ENCODE results near the gene PTPRN. TPM values are rescaled to one million over a fixed set of nuclear protein-coding genes. Genes with fewer than 3 reads are reported as not detected.
A peak's percentile ranks its signal among the peaks of the same experiment; 100 is the strongest.

The PTPRN gene
- total RNA-seq, 1 donor from 2014 or later = 30.5 TPM

GRCh38 chr2:219253753-219254589 is 55.2 kb downstream of the PTPRN start, which contains the start of gene TUBA4A:
Gene TUBA4A, minus strand, starts transcription at chr2:219253918. Its CDS starts 60 bp downstream, at chr2:219253858.
- H3K4me3 Mint-ChIP-seq (ENCODE audit: low read depth) = peak within 1 kb of the TSS; percentile 71
- no peaks in the 10 kb centered on the region for H3K9me3 Mint-ChIP-seq (ENCODE audit: low read depth)
- DNase-seq (ENCODE audit: low spot score, unreplicated experiment) = peak; percentile 57
- H3K27me3 Mint-ChIP-seq = peaks cover 61% of the 10 kb centered on the region
- H3K36me3 Mint-ChIP-seq (ENCODE audit: insufficient read depth) = no peaks in the 10 kb centered on the region
- TF ChIP-seq CTCF (IDR thresholded peaks at IDR 0.05; ENCODE audit: unreplicated experiment) = no peak
- peaks cover 13% of the 10 kb centered on the region for H3K4me1 Mint-ChIP-seq (ENCODE audit: low read depth)
- H3K27ac Mint-ChIP-seq = peak within 1 kb of the TSS; percentile 52

GRCh38 chr2:219252900-219253752 is 56.1 kb downstream of the PTPRN start, which contains the start of gene TUBA4B:
Gene TUBA4B, plus strand, starts transcription at chr2:219253243. Its CDS starts 165 bp downstream, at chr2:219253408.
- no peaks in the 10 kb centered on the region for H3K36me3 Mint-ChIP-seq (ENCODE audit: insufficient read depth)
- H3K4me3 Mint-ChIP-seq (ENCODE audit: low read depth) = peak within 1 kb of the TSS; percentile 71
- H3K9me3 Mint-ChIP-seq (ENCODE audit: low read depth) = no peaks in the 10 kb centered on the region
- DNase-seq (ENCODE audit: low spot score, unreplicated experiment) = no peak
- peaks cover 56% of the 10 kb centered on the region for H3K27me3 Mint-ChIP-seq
- peaks cover 17% of the 10 kb centered on the region for H3K4me1 Mint-ChIP-seq (ENCODE audit: low read depth)
- no peak for TF ChIP-seq CTCF (IDR thresholded peaks at IDR 0.05; ENCODE audit: unreplicated experiment)
- H3K27ac Mint-ChIP-seq = peak within 1 kb of the TSS; percentile 52

GRCh38 chr2:219252570-219252899 is 56.7 kb downstream of the PTPRN start:
- H3K27ac Mint-ChIP-seq = no peak overlapping the region
- no peak for TF ChIP-seq CTCF (IDR thresholded peaks at IDR 0.05; ENCODE audit: unreplicated experiment)
- H3K9me3 Mint-ChIP-seq (ENCODE audit: low read depth) = no peaks in the 10 kb centered on the region
- peaks cover 17% of the 10 kb centered on the region for H3K4me1 Mint-ChIP-seq (ENCODE audit: low read depth)
- H3K4me3 Mint-ChIP-seq (ENCODE audit: low read depth) = peak overlapping the region; percentile 59
- H3K27me3 Mint-ChIP-seq = peaks cover 56% of the 10 kb centered on the region
- H3K36me3 Mint-ChIP-seq (ENCODE audit: insufficient read depth) = no peaks in the 10 kb centered on the region
- DNase-seq (ENCODE audit: low spot score, unreplicated experiment) = no peak

- DNase-seq (ENCODE audit: low spot score, unreplicated experiment) = no peak
- Mint-ChIP-seq H3K36me3 (ENCODE audit: insufficient read depth) (no peaks in the 10 kb centered on the region), H3K27me3 (peaks cover 56% of the 10 kb centered on the region), H3K27ac (no peak overlapping the region), H3K9me3 (ENCODE audit: low read depth) (no peaks in the 10 kb centered on the region), H3K4me3 (ENCODE audit: low read depth) (no peak overlapping the region), H3K4me1 (ENCODE audit: low read depth) (peaks cover 17% of the 10 kb centered on the region)
- TF ChIP-seq CTCF (IDR thresholded peaks at IDR 0.05; ENCODE audit: unreplicated experiment) = no peak
Measured at GRCh38 chr2:219252084-219252483, 57.1 kb downstream of the PTPRN start.

GRCh38 chr2:219251656-219252055 is 57.5 kb downstream of the PTPRN start:
- Mint-ChIP-seq H3K4me1 (ENCODE audit: low read depth) (peaks cover 17% of the 10 kb centered on the region), H3K27me3 (peaks cover 55% of the 10 kb centered on the region), H3K4me3 (ENCODE audit: low read depth) (no peak overlapping the region), H3K27ac (no peak overlapping the region), H3K36me3 (ENCODE audit: insufficient read depth) (no peaks in the 10 kb centered on the region), H3K9me3 (ENCODE audit: low read depth) (no peaks in the 10 kb centered on the region)
- TF ChIP-seq CTCF (IDR thresholded peaks at IDR 0.05; ENCODE audit: unreplicated experiment) = no peak
- DNase-seq (ENCODE audit: low spot score, unreplicated experiment) = no peak

Measured in progenitor cell of endocrine pancreas (in vitro differentiated cells).